GM23248 (cell line): ENCODE results near the gene ABHD1. TPM values are rescaled to one million over a fixed set of nuclear protein-coding genes. Genes with fewer than 3 reads are reported as not detected.

ENCODE experiments used
- DNase-seq: peaks from one replicate; pipeline ENCODE4 v3.0.0-alpha.2; 2015
- H2AFZ ChIP-seq: fragments of 200-600 bp; sonication (generic); 2 replicates; pipeline ENCODE4 v1.6.1; 2016; ENCODE audit warnings: antibody characterized with exemption
- H3F3A ChIP-seq: fragments of 200-600 bp; sonication (generic); 2 replicates; pipeline ENCODE4 v1.6.1; 2016; ENCODE audit warnings: mild to moderate bottlenecking, antibody characterized with exemption, mixed run types; ENCODE audit not compliant: insufficient read depth
- H3K27ac ChIP-seq: fragments of 200-600 bp; sonication (generic); 2 replicates; pipeline ENCODE4 v1.5.1; 2016; ENCODE audit warnings: mild to moderate bottlenecking
- H3K27me3 ChIP-seq: fragments of 200-600 bp; sonication (generic); replicated peaks from 2 replicates; pipeline ENCODE4 v1.6.1; 2016; ENCODE audit warnings: mild to moderate bottlenecking; ENCODE audit not compliant: insufficient read depth
- H3K36me3 ChIP-seq: fragments of 200-600 bp; sonication (generic); 2 replicates; pipeline ENCODE4 v1.6.1; 2016; ENCODE audit warnings: low read depth, mild to moderate bottlenecking
- H3K4me1 ChIP-seq: fragments of 200-600 bp; sonication (generic); 2 replicates; pipeline ENCODE4 v1.6.1; 2016; ENCODE audit warnings: mild to moderate bottlenecking; ENCODE audit not compliant: insufficient read depth
- H3K4me2 ChIP-seq: fragments of 200-600 bp; sonication (generic); one replicate; pipeline ENCODE4 v1.6.1; 2016; ENCODE audit warnings: mild to moderate bottlenecking; ENCODE audit not compliant: unreplicated experiment
- H3K4me3 ChIP-seq: fragments of 200-600 bp; sonication (generic); 2 replicates; pipeline ENCODE4 v1.5.1; 2016; ENCODE audit warnings: mild to moderate bottlenecking
- H3K79me2 ChIP-seq: fragments of 200-600 bp; sonication (generic); 2 replicates; pipeline ENCODE4 v1.6.1; 2016; ENCODE audit warnings: mild to moderate bottlenecking; ENCODE audit not compliant: insufficient read depth
- H3K9ac ChIP-seq: fragments of 200-600 bp; sonication (generic); 2 replicates; pipeline ENCODE4 v1.6.1; 2016; ENCODE audit warnings: mild to moderate bottlenecking
- H3K9me2 ChIP-seq: fragments of 200-600 bp; sonication (generic); 2 replicates; pipeline ENCODE4 v1.6.1; 2016; ENCODE audit warnings: mixed run types, mild to moderate bottlenecking, moderate library complexity; ENCODE audit not compliant: insufficient read depth
- H3K9me3 ChIP-seq: fragments of 200-600 bp; sonication (generic); one replicate; pipeline ENCODE4 v1.6.1; 2017; ENCODE audit warnings: low read depth
- H4K20me1 ChIP-seq: fragments of 200-600 bp; sonication (generic); 2 replicates; pipeline ENCODE4 v1.6.0; 2016; ENCODE audit not compliant: insufficient read depth
- EZH2 ChIP-seq: fragments of 200-600 bp; sonication (generic); IDR thresholded peaks from 2 replicates; pipeline ENCODE4 v1.6.1; 2018; ENCODE audit warnings: antibody characterized with exemption, mild to moderate bottlenecking; ENCODE audit not compliant: insufficient read depth, poor library complexity, severe bottlenecking
- EZH2phosphoT487 ChIP-seq: fragments of 200-600 bp; sonication (generic); IDR thresholded peaks from 2 replicates; pipeline ENCODE4 v1.6.1; 2018; ENCODE audit warnings: antibody characterized with exemption, moderate library complexity, mild to moderate bottlenecking, low read depth; ENCODE audit not compliant: insufficient read depth
- WGBS, 2 experiments: methylation state at CpG; one replicate each; pipeline ENCODE4 v1.1.6; 2015 to 2017; ENCODE audit warnings: low lambda C conversion rate in 2 of 2, low coverage in 1 of 2; ENCODE audit errors: missing lambda C conversion rate in 2 of 2; 5-methylcytosine and 5-hydroxymethylcytosine counted together
- in situ Hi-C: fragments of 300-500 bp; cut with MboI; formaldehyde crosslinking; loops from 2 replicates; pipeline ENCODE4 v1.15.0; 2020
- polyA plus RNA-seq: library from polyadenylated mRNA; unstranded; fragments of >200 nt; fragmentation: Nextera tagmentation; extraction: Ambion mirVana; gene quantifications from 2 replicates; pipeline ENCODE4 v1.2.1, GENCODE V29; 2016
- total RNA-seq: library from RNA; depleted of rRNA; stranded (reverse); fragments of >200 nt; shearing (Covaris generic); gene quantifications from 2 replicates; pipeline ENCODE4 v1.2.3, GENCODE V29; 2014; rRNA removed

ABHD1 gene
- total and polyA plus RNA-seq, 2 experiments from 2014 or later = not detected

- in situ Hi-C loops = no loop called here
- peaks cover 19% of the 10 kb centered on the region for H3K4me1 ChIP-seq
- no peak overlapping the region for H3K9ac ChIP-seq
- peaks cover 35% of the 10 kb centered on the region for H3K27me3 ChIP-seq
- no peak overlapping the region for H3K27ac ChIP-seq
- no peaks in the 10 kb centered on the region for H4K20me1 ChIP-seq
- 76 to 81% methylated on average over 15 of the region's 15 CpGs for whole genome bisulfite sequencing, 2 experiments
- H3F3A ChIP-seq = peaks cover 20% of the 10 kb centered on the region
- no peak overlapping the region for H2AFZ ChIP-seq
- H3K9me2 ChIP-seq = no peaks in the 10 kb centered on the region
- TF ChIP-seq EZH2 (no peak), EZH2phosphoT487 (no peak)
- no peak for DNase-seq
- H3K4me3 ChIP-seq = no peak overlapping the region
- H3K4me2 ChIP-seq = no peak overlapping the region
- no peaks in the 10 kb centered on the region for H3K79me2 ChIP-seq
- no peaks in the 10 kb centered on the region for H3K36me3 ChIP-seq
- no peaks in the 10 kb centered on the region for H3K9me3 ChIP-seq
Measured at GRCh38 chr2:27177441-27178351, 54.1 kb downstream of the ABHD1 start.

GRCh38 chr2:27178469-27178868 is 54.9 kb downstream of the ABHD1 start:
- no peak for DNase-seq
- H3K27me3 ChIP-seq = peaks cover 27% of the 10 kb centered on the region
- 82 to 83% methylated on average over 3 of the region's 3 CpGs for WGBS, 2 experiments
- no peaks in the 10 kb centered on the region for H3K36me3 ChIP-seq
- no peak for TF ChIP-seq EZH2
- TF ChIP-seq EZH2phosphoT487 = no peak
- H3K9me3 ChIP-seq = no peaks in the 10 kb centered on the region
- peaks cover 25% of the 10 kb centered on the region for H3K4me1 ChIP-seq
- H3F3A ChIP-seq = peaks cover 26% of the 10 kb centered on the region
- H3K79me2 ChIP-seq = no peaks in the 10 kb centered on the region
- H3K27ac ChIP-seq = no peak overlapping the region
- H3K4me2 ChIP-seq = no peak overlapping the region
- H2AFZ ChIP-seq = no peak overlapping the region
- no peak overlapping the region for H3K4me3 ChIP-seq
- no peaks in the 10 kb centered on the region for H4K20me1 ChIP-seq
- H3K9ac ChIP-seq = no peak overlapping the region
- in situ Hi-C loops = no loop called here
- no peaks in the 10 kb centered on the region for H3K9me2 ChIP-seq

GRCh38 chr2:27179344-27180000 is 55.9 kb downstream of the ABHD1 start:
- peaks cover 17% of the 10 kb centered on the region for H3K27me3 ChIP-seq
- H3K36me3 ChIP-seq = no peaks in the 10 kb centered on the region
- peaks cover 26% of the 10 kb centered on the region for H3K4me1 ChIP-seq
- no peak for DNase-seq
- no peak overlapping the region for H2AFZ ChIP-seq
- no peaks in the 10 kb centered on the region for H4K20me1 ChIP-seq
- no peak overlapping the region for H3K4me2 ChIP-seq
- H3K4me3 ChIP-seq = no peak overlapping the region
- no peaks in the 10 kb centered on the region for H3K79me2 ChIP-seq
- no peaks in the 10 kb centered on the region for H3K9me2 ChIP-seq
- TF ChIP-seq EZH2 (no peak), EZH2phosphoT487 (no peak)
- H3F3A ChIP-seq = peaks cover 29% of the 10 kb centered on the region
- H3K9ac ChIP-seq = no peak overlapping the region
- WGBS, 2 experiments = 39 to 43% methylated on average over 3 of the region's 3 CpGs
- H3K9me3 ChIP-seq = no peaks in the 10 kb centered on the region
- in situ Hi-C loops = no loop called here
- H3K27ac ChIP-seq = no peak overlapping the region

Other genes with a start within 250 kb of the ABHD1 start
- 5.4 and 7.9 TPM in 2 replicates for gene MAPRE3, start 153.2 kb upstream of the ABHD1 start, total RNA-seq
- 21.6 and 23.0 TPM in 2 replicates for gene MAPRE3, start 153.2 kb upstream of the ABHD1 start, polyA plus RNA-seq
- 74.9 and 90.4 TPM in 2 replicates for gene TMEM214, start 90.8 kb upstream of the ABHD1 start, total RNA-seq
- 70.9 and 75.7 TPM in 2 replicates for gene TMEM214, start 90.8 kb upstream of the ABHD1 start, polyA plus RNA-seq
- 15.2 and 17.8 TPM in 2 replicates for gene AGBL5, start 72.1 kb upstream of the ABHD1 start, total RNA-seq
- 19.7 TPM in 2 replicates for gene AGBL5, start 72.1 kb upstream of the ABHD1 start, polyA plus RNA-seq
- gene OST4, start 52.2 kb upstream of the ABHD1 start, total RNA-seq = 445 and 499 TPM in 2 replicates
- gene OST4, start 52.2 kb upstream of the ABHD1 start, polyA plus RNA-seq = 906 and 942 TPM in 2 replicates
- 219 and 229 TPM in 2 replicates for gene EMILIN1, start 45.2 kb upstream of the ABHD1 start, total RNA-seq
- 61.5 and 65.0 TPM in 2 replicates for gene EMILIN1, start 45.2 kb upstream of the ABHD1 start, polyA plus RNA-seq
- gene KHK, start 37.0 kb upstream of the ABHD1 start, total RNA-seq = not detected in 2 replicates
- gene KHK, start 37.0 kb upstream of the ABHD1 start, polyA plus RNA-seq = 0.24 and 0.51 TPM in 2 replicates
- gene CGREF1, start 4.7 kb upstream of the ABHD1 start, total RNA-seq = 19.2 and 23.3 TPM in 2 replicates
- gene CGREF1, start 4.7 kb upstream of the ABHD1 start, polyA plus RNA-seq = 17.2 and 17.8 TPM in 2 replicates
- 52.2 and 55.9 TPM in 2 replicates for gene PREB, start 10.8 kb downstream of the ABHD1 start, total RNA-seq
- gene PREB, start 10.8 kb downstream of the ABHD1 start, polyA plus RNA-seq = 40.8 and 45.0 TPM in 2 replicates
- not detected in 2 replicates for gene PRR30, start 15.6 kb downstream of the ABHD1 start, total RNA-seq
- not detected in 2 replicates for gene PRR30, start 15.6 kb downstream of the ABHD1 start, polyA plus RNA-seq
- gene TCF23, start 25.2 kb downstream of the ABHD1 start, total RNA-seq = not detected in 2 replicates
- gene TCF23, start 25.2 kb downstream of the ABHD1 start, polyA plus RNA-seq = not detected in 2 replicates
- 170 and 214 TPM in 2 replicates for gene ATRAID, start 88.2 kb downstream of the ABHD1 start, total RNA-seq
- 304 and 311 TPM in 2 replicates for gene ATRAID, start 88.2 kb downstream of the ABHD1 start, polyA plus RNA-seq
- gene SLC5A6, start 88.5 kb downstream of the ABHD1 start, total RNA-seq = 13.5 and 19.9 TPM in 2 replicates
- gene SLC5A6, start 88.5 kb downstream of the ABHD1 start, polyA plus RNA-seq = 9.4 and 10.4 TPM in 2 replicates
- 23.9 and 27.7 TPM in 2 replicates for gene CAD, start 93.6 kb downstream of the ABHD1 start, total RNA-seq
- 17.1 and 19.2 TPM in 2 replicates for gene CAD, start 93.6 kb downstream of the ABHD1 start, polyA plus RNA-seq
- gene SLC30A3, start 139.2 kb downstream of the ABHD1 start, total RNA-seq = not detected in 2 replicates
- gene SLC30A3, start 139.2 kb downstream of the ABHD1 start, polyA plus RNA-seq = not detected in 2 replicates
- not detected in 2 replicates for gene DNAJC5G, start 151.6 kb downstream of the ABHD1 start, total RNA-seq
- not detected in 2 replicates for gene DNAJC5G, start 151.6 kb downstream of the ABHD1 start, polyA plus RNA-seq
- not detected in 2 replicates for gene TRIM54, start 158.6 kb downstream of the ABHD1 start, total RNA-seq
- gene TRIM54, start 158.6 kb downstream of the ABHD1 start, polyA plus RNA-seq = not detected in 2 replicates
- gene UCN, start 184.6 kb downstream of the ABHD1 start, total RNA-seq = not detected in 2 replicates
- gene UCN, start 184.6 kb downstream of the ABHD1 start, polyA plus RNA-seq = 1.3 and 1.6 TPM in 2 replicates
- gene MPV17, start 199.3 kb downstream of the ABHD1 start, total RNA-seq = 91.0 and 94.0 TPM in 2 replicates
- gene MPV17, start 199.3 kb downstream of the ABHD1 start, polyA plus RNA-seq = 128 and 138 TPM in 2 replicates
- 22.6 and 43.1 TPM in 2 replicates for gene GTF3C2, start 232.9 kb downstream of the ABHD1 start, total RNA-seq
- 23.8 and 26.4 TPM in 2 replicates for gene GTF3C2, start 232.9 kb downstream of the ABHD1 start, polyA plus RNA-seq
- gene EIF2B4, start 246.5 kb downstream of the ABHD1 start, total RNA-seq = 26.6 and 29.2 TPM in 2 replicates
- gene EIF2B4, start 246.5 kb downstream of the ABHD1 start, polyA plus RNA-seq = 50.1 and 55.2 TPM in 2 replicates
- 163 and 193 TPM in 2 replicates for gene SNX17, start 246.8 kb downstream of the ABHD1 start, total RNA-seq
- 173 and 183 TPM in 2 replicates for gene SNX17, start 246.8 kb downstream of the ABHD1 start, polyA plus RNA-seq